Naive B cell (primary cell): Measurements from ENCODE around the gene CSMD2. TPM values are rescaled to one million over a fixed set of nuclear protein-coding genes. Genes with fewer than 3 reads are reported as not detected.

Source experiments
- ATAC-seq, 2 donors: fragments of 150-1000 bp; cut with Tn5 transposase; 2 replicates each; pipeline ENCODE4 v1.10.0; 2021; ENCODE audit warnings: low read depth in 2 of 2, mild to moderate bottlenecking in 2 of 2, moderate library complexity in 2 of 2
- DNase-seq: peaks from one replicate; pipeline ENCODE4 v3.0.0; 2022
- H3K27ac Mint-ChIP-seq, 6 donors: one replicate each; pipeline ENCODE4 v1.8.0; 2020 to 2022; ENCODE audit warnings: mild to moderate bottlenecking in 6 of 6, mixed read lengths in 6 of 6, moderate library complexity in 5 of 6, inconsistent platforms in 2 of 6
- H3K27me3 Mint-ChIP-seq, 3 donors: one replicate each; pipeline ENCODE4 v1.8.0; 2021 to 2022; ENCODE audit warnings: mixed read lengths in 3 of 3, mild to moderate bottlenecking in 1 of 3
- H3K36me3 Mint-ChIP-seq, 2 donors: one replicate each; pipeline ENCODE4 v1.8.0; 2020 to 2022; ENCODE audit warnings: mixed read lengths in 2 of 2, inconsistent platforms in 1 of 2, mild to moderate bottlenecking in 1 of 2
- H3K4me1 Mint-ChIP-seq, 3 donors: one replicate each; pipeline ENCODE4 v1.8.0; 2020 to 2022; ENCODE audit warnings: mixed read lengths in 3 of 3, inconsistent platforms in 1 of 3, mild to moderate bottlenecking in 1 of 3, moderate library complexity in 1 of 3
- H3K4me3 Mint-ChIP-seq, 8 donors: one replicate each; pipeline ENCODE4 v1.8.0; 2020 to 2022; ENCODE audit warnings: mild to moderate bottlenecking in 8 of 8, mixed read lengths in 8 of 8, moderate library complexity in 8 of 8, inconsistent platforms in 2 of 8
- H3K9me3 Mint-ChIP-seq, 7 donors: one replicate each; pipeline ENCODE4 v1.8.0; 2020 to 2022; ENCODE audit warnings: mixed read lengths in 7 of 7, mild to moderate bottlenecking in 5 of 7, inconsistent platforms in 2 of 7, moderate library complexity in 1 of 7
- polyA plus RNA-seq, 6 donors: library from polyadenylated mRNA; unstranded; fragments of 300-500 nt; fragmentation: Illumina TruSeq; gene quantifications; one replicate each; pipeline ENCODE4 v1.2.3, GENCODE V29; 2021; ENCODE audit warnings: low read depth in 6 of 6

The CSMD2 gene
- polyA plus RNA-seq, 6 donors from 2014 or later = not detected

GRCh38 chr1:34143975-34144374 lies 21.1 kb downstream of the CSMD2 start:
- Mint-ChIP-seq H3K36me3 (no peaks in the 10 kb centered on the region), H3K9me3 (peaks cover 0 to 8% (median 0%) of the 10 kb centered on the region in 7 donors), H3K4me1 (peaks cover 0 to 4% (median 2%) of the 10 kb centered on the region in 3 donors), H3K4me3 (no peak overlapping the region), H3K27me3 (peaks cover 8 to 27% (median 14%) of the 10 kb centered on the region in 3 donors), H3K27ac (no peak overlapping the region)
- ATAC-seq (no peak), DNase-seq (no peak)

DNA sequence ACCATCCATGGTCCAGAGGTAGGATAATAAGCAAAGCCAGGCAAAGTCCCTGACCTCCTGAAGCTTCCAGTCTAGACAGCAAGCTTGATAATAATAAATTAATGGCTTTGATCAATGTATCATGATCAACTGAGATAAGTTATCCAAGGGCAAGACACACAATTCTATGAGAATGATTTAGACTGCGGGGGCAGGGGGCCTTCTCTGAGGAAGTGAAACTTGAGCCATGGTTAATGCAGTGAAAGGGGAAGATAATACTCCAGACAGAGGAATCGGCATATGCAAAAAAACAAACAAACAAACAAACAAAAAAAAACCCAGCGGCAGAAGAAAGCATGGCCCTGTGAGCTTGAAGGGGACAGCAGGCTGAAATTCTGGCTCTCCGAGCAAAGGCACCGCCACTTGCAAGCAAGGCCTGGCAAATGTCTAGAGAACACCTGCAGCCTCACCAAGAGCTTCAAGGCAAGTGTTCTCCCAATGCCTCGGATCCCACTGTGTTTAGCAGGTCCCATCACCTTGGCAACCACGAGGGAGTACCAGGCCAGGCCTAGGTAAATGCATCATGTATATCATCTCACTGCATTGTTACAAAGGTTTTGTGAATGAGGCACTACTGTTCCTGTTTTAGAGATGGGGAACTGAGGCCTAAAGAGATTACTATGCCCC lies 24.9 kb downstream of the CSMD2 start:
- Mint-ChIP-seq H3K9me3 (peaks cover 0 to 8% (median 0%) of the 10 kb centered on the region in 7 donors), H3K4me1 (peaks cover 0 to 4% (median 2%) of the 10 kb centered on the region in 3 donors)
- no peak for ATAC-seq

DNA sequence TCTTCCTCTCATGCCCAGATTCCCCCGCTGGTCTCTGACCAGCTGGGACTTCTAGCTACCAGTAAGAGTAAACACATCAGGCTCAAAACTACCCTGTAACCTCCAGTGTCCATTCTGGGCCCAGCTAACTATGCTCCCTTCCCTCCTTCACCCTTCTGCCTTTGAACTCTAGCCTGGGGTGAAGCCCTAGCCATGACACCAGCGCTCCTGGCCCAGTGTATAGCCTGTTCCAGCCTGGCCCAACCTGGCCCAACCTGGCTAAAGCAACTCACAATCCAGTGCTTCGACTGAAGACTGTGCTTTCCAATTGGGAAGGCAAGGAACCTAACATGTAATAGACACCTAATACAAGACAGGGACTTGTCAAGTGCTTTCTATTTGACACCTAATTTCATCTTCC lies 27.6 kb downstream of the CSMD2 start:
- H3K36me3 Mint-ChIP-seq = no peaks in the 10 kb centered on the region
- peaks cover 0 to 9% (median 5%) of the 10 kb centered on the region in 3 donors for H3K27me3 Mint-ChIP-seq
- ATAC-seq = no peak
- H3K4me3 Mint-ChIP-seq = no peak overlapping the region
- no peak overlapping the region for H3K27ac Mint-ChIP-seq
- DNase-seq = no peak
- H3K9me3 Mint-ChIP-seq = peaks cover 0 to 8% (median 0%) of the 10 kb centered on the region in 7 donors
- peaks cover 0 to 4% (median 2%) of the 10 kb centered on the region in 3 donors for H3K4me1 Mint-ChIP-seq

More for the DNA sequence above, 24.9 kb downstream of the CSMD2 start:
- no peaks in the 10 kb centered on the region for H3K36me3 Mint-ChIP-seq
- DNase-seq = no peak
- peaks cover 0 to 9% (median 8%) of the 10 kb centered on the region in 3 donors for H3K27me3 Mint-ChIP-seq
- no peak overlapping the region for H3K27ac Mint-ChIP-seq
- H3K4me3 Mint-ChIP-seq = no peak overlapping the region

DNA sequence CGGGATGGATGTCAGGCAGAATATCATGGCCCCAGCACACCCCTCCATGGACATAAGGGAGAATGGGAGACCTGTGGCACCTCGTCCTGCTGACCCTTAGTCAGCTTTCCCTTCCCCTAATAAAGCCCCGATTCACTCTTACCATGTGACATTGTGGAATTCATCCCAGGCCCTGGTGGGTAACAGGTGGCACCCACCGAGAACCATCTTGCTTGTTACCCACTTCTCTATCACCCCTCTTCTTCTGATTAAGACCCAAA lies 32.9 kb downstream of the CSMD2 start:
- ATAC-seq = no peak
- no peak overlapping the region for H3K4me3 Mint-ChIP-seq
- DNase-seq = no peak
- no peaks in the 10 kb centered on the region for H3K36me3 Mint-ChIP-seq
- no peak overlapping the region for H3K27ac Mint-ChIP-seq
- no peaks in the 10 kb centered on the region for H3K4me1 Mint-ChIP-seq
- H3K27me3 Mint-ChIP-seq = peaks cover 2 to 12% (median 9%) of the 10 kb centered on the region in 3 donors
- H3K9me3 Mint-ChIP-seq = peaks cover 0 to 2% (median 0%) of the 10 kb centered on the region in 7 donors

DNA sequence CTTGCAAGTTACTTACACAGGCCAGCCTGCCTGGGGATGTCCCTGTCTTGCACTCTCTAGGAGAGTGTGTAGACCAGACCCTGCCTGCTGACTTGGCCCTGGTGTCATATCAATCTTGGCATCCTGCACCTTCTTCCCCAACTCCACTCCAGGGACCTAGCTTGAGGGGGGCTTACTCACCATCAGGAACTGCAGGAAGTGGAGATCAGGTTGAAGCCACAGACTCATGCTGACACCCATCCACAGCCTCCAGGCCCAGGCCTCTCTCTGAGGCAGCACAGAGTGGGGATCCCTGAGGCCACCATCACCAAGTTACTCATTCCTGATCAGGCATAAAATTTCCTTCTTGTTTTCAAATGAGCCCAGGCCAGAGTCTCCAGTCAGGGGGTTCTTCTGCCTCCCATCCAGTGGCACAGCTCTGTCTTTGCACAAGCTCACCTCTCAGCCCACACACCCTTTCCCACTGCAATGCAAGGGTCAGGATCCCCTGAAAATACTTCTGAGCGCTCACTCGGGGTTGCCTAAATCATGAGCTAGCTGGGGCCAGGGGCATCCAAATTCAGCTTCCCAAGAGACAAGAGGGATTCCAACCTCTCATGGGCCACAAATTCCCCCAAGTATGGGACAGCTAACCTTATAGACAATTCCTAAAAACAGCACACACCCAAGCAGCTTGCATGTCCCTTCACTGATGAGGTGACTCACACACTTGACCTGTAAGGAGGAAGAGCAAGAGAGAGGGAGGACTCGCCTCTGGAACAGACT lies 33.5 kb downstream of the CSMD2 start:
- peaks cover 0 to 2% (median 0%) of the 10 kb centered on the region in 7 donors for H3K9me3 Mint-ChIP-seq
- no peak for ATAC-seq
- H3K27me3 Mint-ChIP-seq = peaks cover 7 to 17% (median 14%) of the 10 kb centered on the region in 3 donors
- H3K4me3 Mint-ChIP-seq = no peak overlapping the region
- no peaks in the 10 kb centered on the region for H3K36me3 Mint-ChIP-seq
- H3K4me1 Mint-ChIP-seq = no peaks in the 10 kb centered on the region
- peak overlapping the region in 1 of 6 donors; percentile 41 for H3K27ac Mint-ChIP-seq
- no peak for DNase-seq

- Mint-ChIP-seq H3K27me3 (peaks cover 8 to 26% (median 15%) of the 10 kb centered on the region in 3 donors), H3K27ac (no peak overlapping the region), H3K9me3 (peaks cover 0 to 2% (median 0%) of the 10 kb centered on the region in 7 donors), H3K4me3 (no peak overlapping the region), H3K4me1 (no peaks in the 10 kb centered on the region), H3K36me3 (no peaks in the 10 kb centered on the region)
- no peak for DNase-seq
- ATAC-seq = no peak
Observed at GRCh38 chr1:34130306-34130705, 34.7 kb downstream of the CSMD2 start.

- H3K27ac Mint-ChIP-seq = no peak overlapping the region
- ATAC-seq = no peak
- no peak overlapping the region for H3K4me3 Mint-ChIP-seq
- peaks cover 0 to 2% (median 0%) of the 10 kb centered on the region in 7 donors for H3K9me3 Mint-ChIP-seq
- no peaks in the 10 kb centered on the region for H3K4me1 Mint-ChIP-seq
- no peak for DNase-seq
- peaks cover 8 to 33% (median 15%) of the 10 kb centered on the region in 3 donors for H3K27me3 Mint-ChIP-seq
- no peaks in the 10 kb centered on the region for H3K36me3 Mint-ChIP-seq
Observed at GRCh38 chr1:34129630-34130029, 35.4 kb downstream of the CSMD2 start.

DNA sequence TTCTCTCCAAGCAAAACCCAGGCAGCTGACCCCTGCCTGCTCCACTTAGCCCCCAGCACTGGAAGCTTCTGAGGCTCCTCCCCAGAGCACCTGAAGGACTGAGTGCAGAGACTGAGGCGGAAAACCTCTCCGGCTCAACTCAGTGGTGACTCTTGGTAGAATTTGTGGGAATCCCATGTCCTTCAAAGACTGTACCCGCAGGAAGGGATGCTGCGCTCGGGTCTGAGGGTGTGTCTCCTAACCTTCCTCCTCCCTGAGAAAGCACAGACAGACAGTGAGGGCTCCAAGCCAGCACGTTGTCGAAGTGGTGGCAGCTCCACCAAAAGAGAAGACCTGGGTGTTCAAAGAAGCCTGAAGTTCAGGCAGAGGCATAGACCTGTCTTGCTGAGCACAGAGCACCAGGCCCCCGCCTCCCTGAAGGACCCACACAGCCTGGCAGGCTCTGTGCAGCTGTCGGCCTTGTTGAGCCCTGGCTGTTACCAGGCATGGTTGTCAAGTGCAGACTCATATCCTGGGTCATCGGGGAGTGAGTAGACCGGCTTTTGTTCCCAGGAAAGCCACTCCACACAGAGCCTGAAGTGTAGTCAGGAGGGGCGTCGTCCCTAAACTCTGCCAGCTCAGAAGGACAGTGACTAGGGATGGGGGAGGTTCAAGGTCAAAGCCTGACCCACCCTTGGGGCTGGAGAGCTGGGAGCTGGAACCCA lies 36.7 kb downstream of the CSMD2 start:
- ATAC-seq (no peak), DNase-seq (no peak)
- Mint-ChIP-seq H3K9me3 (peaks cover 0 to 2% (median 0%) of the 10 kb centered on the region in 7 donors), H3K4me3 (peak overlapping the region in 1 of 8 donors; percentile 21), H3K36me3 (no peaks in the 10 kb centered on the region), H3K27ac (no peak overlapping the region), H3K27me3 (peaks cover 8 to 33% (median 15%) of the 10 kb centered on the region in 3 donors), H3K4me1 (no peaks in the 10 kb centered on the region)

DNA sequence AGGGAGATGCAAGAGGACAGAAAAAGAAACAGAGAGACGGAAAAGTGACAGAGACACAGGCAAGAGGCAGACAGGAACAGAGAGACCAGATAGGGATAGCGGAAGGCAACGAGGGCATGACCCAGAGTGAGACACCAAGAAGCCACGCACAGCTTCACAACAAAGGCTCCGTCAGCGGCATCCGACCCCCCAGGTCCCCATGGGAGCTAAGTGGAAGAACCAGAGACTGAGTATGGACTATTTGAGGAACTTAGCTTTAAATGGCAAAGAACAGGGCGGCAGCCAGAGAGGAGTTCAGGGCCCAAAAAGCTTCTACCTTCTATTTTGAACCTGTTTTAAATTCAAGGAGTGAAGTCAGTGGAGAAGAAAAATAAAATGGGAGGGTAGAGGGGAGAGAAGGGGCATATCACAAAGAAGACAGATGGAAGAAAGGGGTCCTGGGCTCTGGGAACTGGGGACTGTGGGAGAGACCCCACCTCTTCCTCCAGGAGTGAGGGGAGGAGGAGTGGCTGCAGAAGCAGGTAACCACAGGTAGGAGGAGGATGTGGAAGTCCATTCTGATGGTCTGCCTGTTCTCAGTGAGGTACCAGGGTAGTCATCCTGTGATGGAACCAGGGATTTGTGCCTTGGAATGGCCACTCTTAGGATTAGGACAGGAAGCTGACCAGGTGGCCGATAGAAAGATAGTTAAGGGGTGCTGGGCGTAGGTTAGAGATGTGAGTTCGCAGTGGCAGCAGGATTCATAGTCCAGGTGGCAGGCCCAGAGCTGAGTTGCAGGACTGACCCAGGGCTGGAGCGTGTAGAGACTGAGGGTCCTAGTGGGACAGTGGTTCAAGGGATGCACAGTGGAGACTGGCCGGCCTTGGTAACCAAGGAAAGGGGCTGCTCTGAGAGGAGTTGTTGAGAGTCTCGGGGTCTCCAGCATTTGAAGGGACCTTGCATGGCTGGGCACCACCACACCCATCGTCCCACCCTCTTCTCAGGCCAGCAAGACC lies 37.7 kb downstream of the CSMD2 start:
- H3K36me3 Mint-ChIP-seq = no peaks in the 10 kb centered on the region

DNA sequence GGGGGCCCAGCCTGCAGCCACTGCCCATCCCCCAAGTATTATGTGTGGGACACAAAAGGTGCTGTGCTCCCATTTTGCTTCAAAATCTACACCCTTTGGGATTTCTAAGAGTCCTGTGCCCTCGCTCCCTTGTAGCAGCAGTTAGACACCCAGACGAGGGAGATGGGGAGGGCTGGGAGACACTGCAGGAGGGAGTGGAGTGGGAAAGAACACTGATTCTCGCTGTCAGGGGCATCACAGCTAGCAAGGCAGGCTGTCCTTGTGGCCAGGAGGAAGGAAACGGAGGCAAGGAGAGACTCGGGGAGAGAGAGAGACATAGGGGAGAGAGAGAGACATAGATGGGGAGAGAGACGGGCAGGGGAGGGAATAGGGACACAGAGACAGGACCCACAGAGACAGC lies 38.5 kb downstream of the CSMD2 start:
- Mint-ChIP-seq H3K4me3 (no peak overlapping the region), H3K36me3 (no peaks in the 10 kb centered on the region), H3K4me1 (no peaks in the 10 kb centered on the region), H3K27me3 (peaks cover 8 to 33% (median 15%) of the 10 kb centered on the region in 3 donors), H3K27ac (no peak overlapping the region), H3K9me3 (peaks cover 0 to 10% (median 2%) of the 10 kb centered on the region in 7 donors)
- no peak for ATAC-seq
- no peak for DNase-seq

More for the DNA sequence above, 37.7 kb downstream of the CSMD2 start:
- DNase-seq (no peak), ATAC-seq (no peak)
- Mint-ChIP-seq H3K4me1 (no peaks in the 10 kb centered on the region), H3K27me3 (peaks cover 8 to 33% (median 15%) of the 10 kb centered on the region in 3 donors), H3K27ac (no peak overlapping the region), H3K9me3 (peaks cover 0 to 8% (median 3%) of the 10 kb centered on the region in 7 donors), H3K4me3 (no peak overlapping the region)

DNA sequence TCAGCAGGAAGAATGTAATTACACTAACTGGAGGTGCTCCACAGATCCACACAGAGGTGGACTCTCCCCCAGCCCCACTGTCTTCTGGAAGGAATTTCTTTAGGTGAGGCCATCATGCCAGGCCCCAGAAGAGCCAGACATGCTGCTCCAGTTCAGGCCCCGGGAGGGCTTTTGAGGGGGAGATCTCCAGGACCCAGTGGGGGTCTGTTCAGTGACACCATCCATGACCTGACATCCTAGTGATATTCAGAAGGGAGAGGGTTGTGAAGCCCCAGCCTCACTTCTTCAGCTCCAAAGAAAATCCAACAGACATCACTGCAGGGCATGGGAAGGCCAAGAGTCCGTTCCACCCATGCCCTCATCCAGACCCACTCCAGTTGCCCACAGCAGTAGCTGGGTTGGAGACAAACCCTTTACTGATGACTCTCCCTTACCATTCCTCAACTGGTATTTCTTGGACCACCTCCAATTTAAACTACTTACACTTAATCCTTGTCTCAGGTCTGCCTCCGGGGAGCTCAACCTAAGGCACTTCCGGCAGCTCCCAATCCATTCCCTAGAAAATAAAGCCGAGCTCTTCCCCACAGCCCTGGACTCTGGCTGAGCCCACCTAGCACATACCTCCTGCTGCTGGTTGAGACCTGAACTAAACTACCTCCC lies 39.2 kb downstream of the CSMD2 start:
- Mint-ChIP-seq H3K27me3 (peaks cover 8 to 33% (median 15%) of the 10 kb centered on the region in 3 donors), H3K36me3 (no peaks in the 10 kb centered on the region), H3K4me1 (no peaks in the 10 kb centered on the region), H3K27ac (no peak overlapping the region), H3K9me3 (peaks cover 0 to 10% (median 2%) of the 10 kb centered on the region in 7 donors), H3K4me3 (no peak overlapping the region)
- no peak for ATAC-seq
- DNase-seq = no peak
